Erythroblast (primary cell): ENCODE data around the gene PCLO.

ENCODE experiments used
- GATA1 ChIP-seq: IDR thresholded peaks from 2 replicates; pipeline ENCODE4 v1.6.1; 2011; ENCODE audit warnings: low read depth, mild to moderate bottlenecking, control low read depth, low read length, moderate library complexity
- POLR2A ChIP-seq: IDR thresholded peaks from 2 replicates; pipeline ENCODE4 v1.6.1; 2011; ENCODE audit warnings: mild to moderate bottlenecking, low read length

DNA sequence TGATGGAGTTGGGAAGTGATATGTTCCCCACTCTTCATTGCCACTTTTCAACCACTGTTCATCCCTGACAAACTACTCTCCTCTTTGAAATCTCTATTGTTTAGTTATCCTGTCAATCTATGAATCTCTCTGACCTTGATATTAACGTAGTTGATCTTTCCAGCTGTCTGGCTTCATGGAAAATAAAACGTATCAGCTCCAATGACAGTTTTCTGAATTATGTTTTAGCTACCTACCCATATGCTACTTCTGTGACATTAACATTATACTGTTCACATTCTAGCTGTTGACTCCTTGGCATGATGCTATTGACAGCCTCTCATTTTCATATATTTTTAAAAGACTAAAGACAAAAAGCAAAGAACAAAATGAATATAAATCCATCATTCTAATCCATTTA, 53.3 kb downstream of the PCLO start:
- TF ChIP-seq POLR2A = no peak
- TF ChIP-seq GATA1 = no peak
